ENCODE measurements around the gene SPINT2.
A peak's percentile ranks its signal among the peaks of the same experiment; 100 is the strongest.

Gene SPINT2

GRCh38 chr19:38231918-38232317, 32.5 kb upstream of the SPINT2 start:
- DNase-seq, result no peak
- TF ChIP-seq, protein P1, sequence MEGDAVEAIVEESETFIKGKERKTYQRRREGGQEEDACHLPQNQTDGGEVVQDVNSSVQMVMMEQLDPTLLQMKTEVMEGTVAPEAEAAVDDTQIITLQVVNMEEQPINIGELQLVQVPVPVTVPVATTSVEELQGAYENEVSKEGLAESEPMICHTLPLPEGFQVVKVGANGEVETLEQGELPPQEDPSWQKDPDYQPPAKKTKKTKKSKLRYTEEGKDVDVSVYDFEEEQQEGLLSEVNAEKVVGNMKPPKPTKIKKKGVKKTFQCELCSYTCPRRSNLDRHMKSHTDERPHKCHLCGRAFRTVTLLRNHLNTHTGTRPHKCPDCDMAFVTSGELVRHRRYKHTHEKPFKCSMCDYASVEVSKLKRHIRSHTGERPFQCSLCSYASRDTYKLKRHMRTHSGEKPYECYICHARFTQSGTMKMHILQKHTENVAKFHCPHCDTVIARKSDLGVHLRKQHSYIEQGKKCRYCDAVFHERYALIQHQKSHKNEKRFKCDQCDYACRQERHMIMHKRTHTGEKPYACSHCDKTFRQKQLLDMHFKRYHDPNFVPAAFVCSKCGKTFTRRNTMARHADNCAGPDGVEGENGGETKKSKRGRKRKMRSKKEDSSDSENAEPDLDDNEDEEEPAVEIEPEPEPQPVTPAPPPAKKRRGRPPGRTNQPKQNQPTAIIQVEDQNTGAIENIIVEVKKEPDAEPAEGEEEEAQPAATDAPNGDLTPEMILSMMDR (IDR thresholded peaks at IDR 0.05; ENCODE audit: low read depth, low read length, missing control alignments), result no peak
- Histone ChIP-seq H3K27me3 (replicated peaks) (no peaks in the 10 kb centered on the region), H3K36me3 (replicated peaks) (no peaks in the 10 kb centered on the region), H3K4me3 (ENCODE audit: low read depth, low read length) (no peak overlapping the region), H3K27ac (no peak overlapping the region)
- in situ Hi-C loops (cut with HindIII; ENCODE audit: low pct_ligation_motif_present, low sequenced_read_pairs), result loop anchor here (5.0 kb wide), 1 partner anchor 85 kb away; the partner anchor contains the start of genes KCNK6 and YIF1B

GRCh38 chr19:38233740-38234251, 30.6 kb upstream of the SPINT2 start:
- Histone ChIP-seq H3K27ac (no peak overlapping the region), H3K27me3 (replicated peaks) (no peaks in the 10 kb centered on the region), H3K4me3 (ENCODE audit: low read depth, low read length) (no peak overlapping the region), H3K36me3 (replicated peaks) (no peaks in the 10 kb centered on the region)
- DNase-seq, result peak; percentile 53
- TF ChIP-seq, protein P1 (IDR thresholded peaks at IDR 0.05; ENCODE audit: low read depth, low read length, missing control alignments), result peak; percentile 90
- in situ Hi-C loops (cut with HindIII; ENCODE audit: low pct_ligation_motif_present, low sequenced_read_pairs), result loop anchor here (5.0 kb wide), 1 partner anchor 84 kb away; the partner anchor contains the start of genes KCNK6 and YIF1B

- Histone ChIP-seq H3K27ac (no peak overlapping the region), H3K27me3 (replicated peaks) (no peaks in the 10 kb centered on the region), H3K36me3 (replicated peaks) (no peaks in the 10 kb centered on the region), H3K4me3 (ENCODE audit: low read depth, low read length) (no peak overlapping the region)
- TF ChIP-seq, protein P1 (IDR thresholded peaks at IDR 0.05; ENCODE audit: low read depth, low read length, missing control alignments), result no peak
- in situ Hi-C loops (cut with HindIII; ENCODE audit: low pct_ligation_motif_present, low sequenced_read_pairs), result loop anchor here (5.0 kb wide), 1 partner anchor 83 kb away; the partner anchor contains the start of genes KCNK6 and YIF1B
- DNase-seq, result no peak
Observed at GRCh38 chr19:38234615-38235014, 29.8 kb upstream of the SPINT2 start.

DNA sequence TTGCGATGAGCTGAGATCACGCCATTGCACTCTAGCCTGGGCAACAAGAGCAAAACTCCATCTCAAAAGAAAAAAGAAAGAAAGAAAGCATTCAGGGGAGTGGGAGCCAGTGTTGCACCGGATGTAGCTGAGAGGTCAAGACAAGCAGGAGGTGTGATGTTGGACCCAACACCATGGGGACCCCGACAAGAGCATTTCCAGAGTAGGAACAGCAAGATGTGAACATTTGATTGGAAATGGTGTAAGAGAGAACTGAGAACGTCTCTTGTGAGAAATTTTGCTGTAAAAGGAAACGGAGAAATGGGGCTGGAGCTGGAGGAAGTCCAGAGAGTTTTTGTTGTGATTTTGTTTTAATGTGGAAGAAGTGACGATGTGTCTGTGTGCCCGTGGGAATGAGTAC, 24.6 kb upstream of the SPINT2 start:
- in situ Hi-C loops (cut with HindIII; ENCODE audit: low pct_ligation_motif_present, low sequenced_read_pairs), result no loop called here
- DNase-seq, result no peak
- TF ChIP-seq, protein P1 (IDR thresholded peaks at IDR 0.05; ENCODE audit: low read depth, low read length, missing control alignments), result no peak

DNA sequence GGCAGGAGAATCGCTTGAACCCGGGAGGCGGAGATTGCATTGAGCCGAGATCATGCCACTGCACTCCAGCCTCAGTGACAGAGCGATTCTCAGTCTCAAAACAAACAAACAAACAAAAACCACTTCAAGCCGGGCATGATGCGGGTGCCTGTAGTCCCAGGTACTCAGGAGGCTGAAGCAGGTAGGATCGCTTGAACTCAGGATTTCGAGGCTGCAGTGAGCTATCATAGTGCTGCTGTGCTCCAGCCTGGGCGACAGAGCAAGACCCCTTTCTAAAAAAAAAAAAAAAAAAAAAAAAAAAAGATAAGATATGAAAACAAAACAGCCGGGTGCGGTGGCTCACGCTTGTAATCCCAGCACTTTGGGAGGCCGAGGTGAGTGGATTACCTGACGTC, 21.1 kb upstream of the SPINT2 start:
- DNase-seq, result no peak
- H3K27ac ChIP-seq, result no peak overlapping the region
- H3K27me3 ChIP-seq (replicated peaks), result no peaks in the 10 kb centered on the region
- H3K4me3 ChIP-seq (ENCODE audit: low read depth, low read length), result no peak overlapping the region
- TF ChIP-seq, protein P1 (IDR thresholded peaks at IDR 0.05; ENCODE audit: low read depth, low read length, missing control alignments), result no peak
- H3K36me3 ChIP-seq (replicated peaks), result no peaks in the 10 kb centered on the region
- in situ Hi-C loops (cut with HindIII; ENCODE audit: low pct_ligation_motif_present, low sequenced_read_pairs), result no loop called here

More for the DNA sequence above, 24.6 kb upstream of the SPINT2 start:
- Histone ChIP-seq H3K36me3 (replicated peaks) (no peaks in the 10 kb centered on the region), H3K27ac (no peak overlapping the region), H3K27me3 (replicated peaks) (no peaks in the 10 kb centered on the region), H3K4me3 (ENCODE audit: low read depth, low read length) (no peak overlapping the region)
